Mucosa of stomach (tissue), 1 donor: ENCODE results near the gene SLC16A7.

Experiments used
- H3K27me3 ChIP-seq: one replicate; pipeline ENCODE4 v1.7.0; 2013; ENCODE audit warnings: mild to moderate bottlenecking, low read length; ENCODE audit not compliant: control insufficient read depth, insufficient read depth
- H3K36me3 ChIP-seq: one replicate; pipeline ENCODE4 v1.7.0; 2013; ENCODE audit warnings: low read length; ENCODE audit not compliant: control insufficient read depth, insufficient read depth
- H3K4me1 ChIP-seq: one replicate; pipeline ENCODE4 v1.7.0; 2013; ENCODE audit warnings: mild to moderate bottlenecking, low read length; ENCODE audit not compliant: control insufficient read depth, insufficient read depth
- H3K4me3 ChIP-seq: one replicate; pipeline ENCODE4 v1.7.0; 2013; ENCODE audit warnings: low read length
- H3K9ac ChIP-seq: one replicate; pipeline ENCODE4 v1.7.0; 2013; ENCODE audit warnings: mild to moderate bottlenecking, low read length, moderate library complexity
- H3K9me3 ChIP-seq: one replicate; pipeline ENCODE4 v1.7.0; 2013; ENCODE audit warnings: mild to moderate bottlenecking, low read length, moderate library complexity; ENCODE audit not compliant: control insufficient read depth
- donor health status: Pancreatic carcinoma.

SLC16A7 gene

DNA sequence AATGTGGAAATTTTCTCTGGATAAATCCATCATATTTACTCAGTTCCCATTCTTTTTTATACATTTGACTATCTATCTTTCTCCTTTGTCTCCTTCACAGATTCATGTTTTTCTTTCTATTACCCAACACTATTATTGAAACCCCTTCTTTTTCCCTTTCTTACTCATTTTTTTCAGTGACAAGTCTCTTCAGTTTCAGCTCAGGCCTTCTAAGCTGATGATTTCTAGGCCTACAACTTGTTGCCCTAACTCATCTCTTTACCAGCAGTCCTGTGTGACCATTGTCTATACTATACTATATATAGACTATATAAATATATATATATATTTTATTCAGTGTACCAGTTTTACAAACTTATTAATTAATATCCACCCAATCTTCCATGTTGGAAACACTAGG, 31.8 kb downstream of the SLC16A7 start:
- Histone ChIP-seq H3K4me3 (no peak overlapping the region), H3K27me3 (no peaks in the 10 kb centered on the region), H3K9me3 (no peaks in the 10 kb centered on the region), H3K9ac (no peak overlapping the region), H3K36me3 (no peaks in the 10 kb centered on the region), H3K4me1 (no peaks in the 10 kb centered on the region)

DNA sequence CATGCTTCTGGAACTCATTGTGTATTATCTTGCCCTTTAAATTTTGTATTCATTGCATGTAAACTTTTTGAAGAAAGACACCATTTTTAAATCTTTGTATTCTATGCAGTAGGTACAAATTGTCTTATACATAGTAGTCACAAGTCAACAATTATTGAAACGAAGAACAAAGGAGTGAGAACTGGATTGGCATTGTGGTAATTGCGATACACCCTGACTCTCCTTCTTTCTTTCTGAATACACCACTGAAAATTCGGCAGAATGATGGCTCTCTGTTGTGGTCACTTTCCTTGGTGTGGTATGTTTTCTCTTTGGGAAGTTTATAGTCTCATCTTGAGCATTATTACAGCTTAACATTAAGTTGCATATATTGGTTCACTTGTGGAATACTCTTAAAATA, 34.1 kb downstream of the SLC16A7 start:
- Histone ChIP-seq H3K4me1 (no peaks in the 10 kb centered on the region), H3K9me3 (no peaks in the 10 kb centered on the region), H3K36me3 (no peaks in the 10 kb centered on the region), H3K27me3 (no peaks in the 10 kb centered on the region), H3K9ac (no peak overlapping the region), H3K4me3 (no peak overlapping the region)

GRCh38 chr12:59632408-59632807, 36.6 kb downstream of the SLC16A7 start:
- no peak overlapping the region for H3K9ac ChIP-seq

DNA sequence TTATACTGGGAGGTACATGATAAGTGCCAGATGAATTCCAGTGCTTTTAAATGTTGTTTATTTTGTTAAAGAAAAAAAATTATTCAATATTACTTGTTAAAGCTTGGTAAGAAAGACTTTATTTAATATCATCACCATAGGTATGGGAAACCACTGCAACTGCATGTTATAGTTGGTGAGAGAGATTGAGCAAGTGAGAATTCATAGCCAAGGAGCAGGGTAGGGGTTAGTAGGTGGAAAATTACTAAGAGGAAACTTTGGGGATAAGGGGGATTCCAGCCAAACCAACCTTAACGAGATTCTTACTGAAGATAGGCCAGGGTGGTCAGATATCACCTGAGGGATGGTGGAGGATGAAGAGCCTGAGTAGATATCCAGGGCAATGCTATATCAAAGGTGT, 38.4 kb downstream of the SLC16A7 start:
- Histone ChIP-seq H3K9ac (no peak overlapping the region), H3K27me3 (no peaks in the 10 kb centered on the region), H3K4me3 (no peak overlapping the region), H3K36me3 (no peaks in the 10 kb centered on the region), H3K9me3 (no peaks in the 10 kb centered on the region), H3K4me1 (no peaks in the 10 kb centered on the region)

More at GRCh38 chr12:59632408-59632807, 36.6 kb downstream of the SLC16A7 start:
- Histone ChIP-seq H3K9me3 (no peaks in the 10 kb centered on the region), H3K4me1 (no peaks in the 10 kb centered on the region), H3K27me3 (no peaks in the 10 kb centered on the region), H3K36me3 (no peaks in the 10 kb centered on the region), H3K4me3 (no peak overlapping the region)

DNA sequence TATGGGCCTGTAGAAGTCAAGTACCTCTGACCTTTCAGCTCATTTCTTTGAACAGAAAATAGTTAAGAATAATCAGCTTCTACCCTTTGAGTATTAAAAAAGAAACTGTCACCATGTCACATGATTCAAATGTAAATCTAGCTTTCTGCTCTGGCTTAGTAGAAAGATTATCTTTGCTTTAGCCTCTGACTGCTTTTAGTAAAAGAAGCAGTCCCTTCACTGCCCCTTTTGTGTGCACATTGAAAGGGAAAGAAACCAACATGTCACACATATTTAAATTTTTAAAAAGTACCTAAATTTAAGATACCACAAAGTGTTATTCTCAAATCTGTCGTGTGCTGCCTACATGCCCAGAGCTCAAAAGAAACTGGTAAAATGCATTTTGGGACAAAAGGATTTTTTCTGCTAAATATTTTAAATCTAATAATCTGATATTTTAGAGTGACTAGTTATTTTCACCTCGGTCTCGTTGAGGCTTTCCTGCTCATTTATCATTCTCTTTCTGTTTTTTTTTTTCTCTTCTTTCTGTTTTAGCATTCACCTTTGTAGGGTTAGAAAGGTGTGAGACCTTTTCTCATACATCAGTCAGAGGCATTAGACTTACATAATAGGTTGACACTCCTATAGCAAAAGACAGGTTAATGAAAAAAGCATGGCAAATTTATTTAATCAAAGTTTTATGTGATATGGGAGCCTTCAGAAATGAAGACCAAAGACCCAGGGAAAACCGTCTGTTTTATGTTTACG, 41.3 kb downstream of the SLC16A7 start:
- Histone ChIP-seq H3K27me3 (no peaks in the 10 kb centered on the region), H3K36me3 (no peaks in the 10 kb centered on the region), H3K9me3 (no peaks in the 10 kb centered on the region)

GRCh38 chr12:59637692-59638070, 41.9 kb downstream of the SLC16A7 start:
- Histone ChIP-seq H3K36me3 (no peaks in the 10 kb centered on the region), H3K4me3 (no peak overlapping the region), H3K4me1 (no peaks in the 10 kb centered on the region), H3K9ac (no peak overlapping the region), H3K9me3 (no peaks in the 10 kb centered on the region), H3K27me3 (no peaks in the 10 kb centered on the region)

More for the DNA sequence above, 41.3 kb downstream of the SLC16A7 start:
- Histone ChIP-seq H3K4me1 (no peaks in the 10 kb centered on the region), H3K4me3 (no peak overlapping the region), H3K9ac (no peak overlapping the region)

DNA sequence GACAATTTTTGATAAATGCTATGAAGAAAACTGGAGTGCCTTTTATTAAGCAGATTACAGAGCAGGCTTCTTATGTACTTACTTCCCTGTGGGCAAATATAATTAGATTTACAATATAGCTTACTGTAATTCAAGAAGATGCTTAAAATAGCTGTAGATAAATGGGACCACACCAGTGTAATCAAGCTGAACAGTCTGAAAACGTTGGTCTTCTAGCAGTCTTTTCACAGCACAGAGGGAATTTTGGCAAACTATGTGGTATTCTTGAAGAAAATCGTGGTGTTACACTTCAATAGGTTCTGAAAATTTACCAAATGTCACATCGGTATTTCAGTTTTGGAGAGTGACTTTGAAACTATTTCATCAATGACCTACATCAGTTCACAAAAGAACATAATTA, 47.7 kb downstream of the SLC16A7 start:
- H3K9me3 ChIP-seq = no peaks in the 10 kb centered on the region
- H3K4me1 ChIP-seq = no peaks in the 10 kb centered on the region
- no peaks in the 10 kb centered on the region for H3K36me3 ChIP-seq
- no peak overlapping the region for H3K4me3 ChIP-seq
- H3K9ac ChIP-seq = no peak overlapping the region
- no peaks in the 10 kb centered on the region for H3K27me3 ChIP-seq

DNA sequence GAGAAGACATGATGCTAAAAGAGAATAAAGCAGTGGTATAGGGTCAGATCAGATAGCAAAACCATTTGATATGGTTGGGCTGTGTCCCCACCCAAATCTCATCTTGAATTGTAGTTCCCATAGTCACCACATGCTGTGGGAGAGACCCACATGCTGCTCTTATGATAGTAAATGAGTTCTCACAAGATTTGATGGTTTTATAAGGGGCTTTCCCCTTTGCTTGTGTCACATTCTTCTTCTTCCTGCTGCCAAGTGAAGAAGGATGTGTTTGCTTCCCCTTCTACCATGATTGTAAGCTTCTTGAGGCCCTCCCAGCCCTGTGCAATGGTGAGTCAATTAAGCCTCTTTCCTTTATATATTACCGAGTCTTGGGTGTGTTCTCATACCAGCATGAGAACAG, 49.4 kb downstream of the SLC16A7 start:
- H3K4me1 ChIP-seq = peaks cover 5% of the 10 kb centered on the region
- H3K4me3 ChIP-seq = no peak overlapping the region
- H3K9ac ChIP-seq = no peak overlapping the region
- H3K9me3 ChIP-seq = no peaks in the 10 kb centered on the region
- no peaks in the 10 kb centered on the region for H3K36me3 ChIP-seq
- H3K27me3 ChIP-seq = no peaks in the 10 kb centered on the region

DNA sequence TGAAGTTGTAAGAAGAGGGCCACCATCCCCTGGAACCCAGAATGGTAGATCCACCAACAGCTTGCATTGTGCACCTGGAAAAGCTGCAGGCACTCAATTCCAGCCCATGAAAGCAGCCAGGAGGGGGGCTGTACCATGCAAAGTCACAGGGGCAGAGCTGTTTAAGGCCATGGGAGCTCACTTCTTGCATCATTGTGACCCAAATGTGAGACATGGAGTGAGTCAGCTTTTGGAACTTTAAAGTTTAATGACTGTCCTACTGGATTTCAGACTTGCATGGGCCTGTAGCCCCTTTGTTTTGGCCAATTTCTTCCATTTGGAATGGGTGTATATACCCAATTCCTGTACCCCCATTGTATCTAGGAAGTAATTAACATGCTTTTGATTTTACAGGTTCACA, 50.8 kb downstream of the SLC16A7 start:
- Histone ChIP-seq H3K27me3 (no peaks in the 10 kb centered on the region), H3K4me1 (peaks cover 14% of the 10 kb centered on the region), H3K36me3 (no peaks in the 10 kb centered on the region), H3K4me3 (no peak overlapping the region), H3K9ac (no peak overlapping the region), H3K9me3 (no peaks in the 10 kb centered on the region)

DNA sequence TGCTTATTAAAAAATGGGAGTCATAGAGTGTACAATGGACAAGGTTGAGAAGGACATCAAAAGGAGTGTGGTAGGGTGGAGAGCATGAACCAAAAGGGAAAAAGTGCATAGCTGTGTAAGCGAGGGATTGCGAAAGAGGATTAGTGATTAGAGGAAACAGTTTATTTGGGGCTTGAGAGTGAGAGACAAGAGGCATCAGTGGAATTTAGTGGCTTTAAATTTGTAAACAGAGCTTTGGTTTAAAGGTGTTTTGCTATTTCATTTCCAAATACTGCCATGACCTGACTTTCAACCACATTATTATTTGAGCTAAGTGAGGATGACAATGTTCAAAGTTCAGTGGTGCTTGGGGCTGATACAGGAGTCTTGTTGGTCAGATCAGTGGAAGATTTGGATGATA, 53.4 kb downstream of the SLC16A7 start:
- no peaks in the 10 kb centered on the region for H3K36me3 ChIP-seq

DNA sequence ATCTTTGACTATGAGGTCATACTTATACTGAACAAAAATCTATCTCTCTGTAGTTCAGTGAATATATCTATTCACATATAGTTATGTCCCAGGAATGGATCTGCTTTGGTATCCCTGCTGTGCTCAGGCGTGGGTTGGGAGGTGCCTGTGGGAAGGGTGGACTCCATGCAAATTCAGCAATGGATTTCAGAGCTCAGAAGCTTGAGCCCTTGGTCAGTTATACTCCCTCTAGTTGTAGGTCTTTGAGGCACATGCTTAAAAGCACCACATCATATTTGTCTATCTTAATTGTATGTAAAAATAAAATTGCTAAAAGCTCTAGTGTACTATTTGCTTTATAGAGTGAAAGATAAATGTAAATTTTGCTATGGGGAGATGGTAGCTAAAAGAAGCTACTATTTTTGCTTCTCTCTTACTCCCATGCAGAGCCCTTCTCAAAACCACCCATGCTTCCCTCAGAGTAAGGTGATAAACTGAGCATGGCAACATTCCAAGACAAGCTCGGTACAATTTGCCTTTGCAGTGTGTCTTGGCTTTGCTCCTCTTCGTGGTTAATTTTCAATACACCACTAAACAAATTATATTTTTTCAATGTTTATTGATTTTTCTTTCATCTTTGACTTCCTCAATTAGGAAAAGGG, 54.9 kb downstream of the SLC16A7 start:
- Histone ChIP-seq H3K27me3 (no peaks in the 10 kb centered on the region), H3K9ac (no peak overlapping the region), H3K4me1 (peaks cover 15% of the 10 kb centered on the region), H3K9me3 (no peaks in the 10 kb centered on the region), H3K4me3 (no peak overlapping the region), H3K36me3 (no peaks in the 10 kb centered on the region)

More for the DNA sequence above, 53.4 kb downstream of the SLC16A7 start:
- H3K9me3 ChIP-seq = no peaks in the 10 kb centered on the region
- peaks cover 15% of the 10 kb centered on the region for H3K4me1 ChIP-seq
- H3K27me3 ChIP-seq = no peaks in the 10 kb centered on the region
- H3K4me3 ChIP-seq = no peak overlapping the region
- no peak overlapping the region for H3K9ac ChIP-seq

- H3K36me3 ChIP-seq = no peaks in the 10 kb centered on the region
- H3K9ac ChIP-seq = no peak overlapping the region
- no peak overlapping the region for H3K4me3 ChIP-seq
- peaks cover 15% of the 10 kb centered on the region for H3K4me1 ChIP-seq
- no peaks in the 10 kb centered on the region for H3K9me3 ChIP-seq
- no peaks in the 10 kb centered on the region for H3K27me3 ChIP-seq
Observed at GRCh38 chr12:59651229-59651920, 55.5 kb downstream of the SLC16A7 start.
